HEK293 (cell line): ENCODE results near the gene FGD4.

Experiments
- CTCF ChIA-PET: fragments of 350-600 bp; formaldehyde crosslinking; extraction: SDS; loops from one replicate; lab custom pipeline; 2021; ENCODE audit warnings: antibody characterized with exemption; lab: Yijun Ruan, JAX
- POLR2A ChIA-PET: fragments of 300-600 bp; formaldehyde crosslinking; extraction: SDS; loops from one replicate; lab custom pipeline; 2020; ENCODE audit warnings: antibody characterized with exemption, inconsistent platforms; lab: Yijun Ruan, JAX
- H3K27ac ChIP-seq: fragments of 200-500 bp; sonication (Bioruptor generic); 2 replicates; pipeline ENCODE4 v1.5.1; 2014; ENCODE audit warnings: low read depth, low read length, control low read depth, inconsistent platforms; ENCODE audit errors: extremely low read depth
- H3K36me3 ChIP-seq, 2 experiments: fragments of 200-500 bp in 1 of 2; sonication (Bioruptor generic) in 1 of 2; 1 replicate in 1 of 2; 2 replicates in 1 of 2; pipeline ENCODE4 v1.5.1; 2014 to 2017; ENCODE audit warnings: inconsistent platforms in 2 of 2, low read length in 2 of 2; ENCODE audit not compliant: control insufficient read depth in 2 of 2, insufficient read depth in 1 of 2
- H3K4me1 ChIP-seq: fragments of 200-500 bp; sonication (Bioruptor generic); 2 replicates; pipeline ENCODE4 v1.5.1; 2014; ENCODE audit warnings: mild to moderate bottlenecking, low read length, inconsistent platforms; ENCODE audit not compliant: control insufficient read depth, insufficient read depth
- H3K4me3 ChIP-seq: 2 replicates; pipeline ENCODE4 v1.5.1; 2011; ENCODE audit warnings: low read depth, mild to moderate bottlenecking, control low read depth, low read length, moderate library complexity
- H3K9me3 ChIP-seq: fragments of 200-500 bp; sonication (Bioruptor generic); 2 replicates; pipeline ENCODE4 v1.5.1; 2014; ENCODE audit warnings: low read depth, low read length, inconsistent platforms; ENCODE audit not compliant: control insufficient read depth, insufficient read depth
- GLIS1 ChIP-seq: fragments of 450-650 bp; formaldehyde crosslinking; IDR thresholded peaks from 2 replicates; pipeline ENCODE4 v1.5.1; 2016; ENCODE audit warnings: missing biosample characterization, missing genetic modification characterization
- HOXA7 ChIP-seq: sonication (generic); formaldehyde crosslinking; IDR thresholded peaks from 2 replicates; pipeline ENCODE4 v1.8.1; 2022; ENCODE audit warnings: missing genetic modification reagents, borderline replicate concordance
- IKZF3 ChIP-seq: fragments of 450-650 bp; IDR thresholded peaks from 2 replicates; pipeline ENCODE4 v1.5.0; 2018; ENCODE audit warnings: missing biosample characterization, mild to moderate bottlenecking, missing genetic modification characterization, moderate library complexity
- KLF9 ChIP-seq: fragments of 450-650 bp; formaldehyde crosslinking; IDR thresholded peaks from 2 replicates; pipeline ENCODE4 v1.5.1; 2016; ENCODE audit warnings: missing biosample characterization, missing genetic modification characterization, low read depth
- SETDB1 ChIP-seq: IDR thresholded peaks from one replicate; pipeline ENCODE4 v1.6.1; 2017; ENCODE audit warnings: mild to moderate bottlenecking, low read length, moderate library complexity, mixed read lengths; ENCODE audit not compliant: insufficient read length
- TRIM28 ChIP-seq: IDR thresholded peaks from 2 replicates; pipeline ENCODE4 v1.6.1; 2011; ENCODE audit warnings: low read length, control low read depth, borderline replicate concordance
- WT1 ChIP-seq: fragments of 450-650 bp; formaldehyde crosslinking; IDR thresholded peaks from 2 replicates; pipeline ENCODE4 v1.5.1; 2016; ENCODE audit warnings: missing biosample characterization, missing genetic modification characterization
- YY1 ChIP-seq: fragments of 450-650 bp; formaldehyde crosslinking; IDR thresholded peaks from 2 replicates; pipeline ENCODE4 v1.5.1; 2018; ENCODE audit warnings: missing biosample characterization, missing genetic modification characterization
- ZNF10 ChIP-seq: fragments of 450-650 bp; formaldehyde crosslinking; IDR thresholded peaks from 2 replicates; pipeline ENCODE4 v1.5.1; 2017; ENCODE audit warnings: missing biosample characterization, missing genetic modification characterization
- ZNF112 ChIP-seq: fragments of 450-650 bp; formaldehyde crosslinking; IDR thresholded peaks from 2 replicates; pipeline ENCODE4 v1.5.0; 2017; ENCODE audit warnings: missing biosample characterization, missing genetic modification characterization
- ZNF121 ChIP-seq: fragments of 450-650 bp; formaldehyde crosslinking; IDR thresholded peaks from 2 replicates; pipeline ENCODE4 v1.5.1; 2016; ENCODE audit warnings: missing biosample characterization, missing genetic modification characterization
- ZNF274 ChIP-seq, 2 experiments: fragments of 200-500 bp in 1 of 2; fragments of 450-650 bp in 1 of 2; sonication (Bioruptor generic) in 1 of 2; formaldehyde crosslinking in 1 of 2; IDR thresholded peaks; 2 replicates each; pipeline versions ENCODE4 v1.5.1 to v1.6.1; 2014 to 2016; ENCODE audit warnings: borderline replicate concordance in 1 of 2, inconsistent platforms in 1 of 2, low read length in 1 of 2, missing biosample characterization in 1 of 2, missing genetic modification characterization in 1 of 2
- ZNF530 ChIP-seq: fragments of 450-650 bp; formaldehyde crosslinking; IDR thresholded peaks from 2 replicates; pipeline ENCODE4 v1.5.1; 2016; ENCODE audit warnings: low read depth, missing biosample characterization, missing genetic modification characterization
- ZNF560 ChIP-seq: fragments of 450-650 bp; formaldehyde crosslinking; IDR thresholded peaks from 2 replicates; pipeline ENCODE4 v1.5.1; 2017; ENCODE audit warnings: missing biosample characterization, missing genetic modification characterization, borderline replicate concordance
- ZNF561 ChIP-seq: fragments of 450-650 bp; IDR thresholded peaks from 2 replicates; pipeline ENCODE4 v1.5.1; 2018; ENCODE audit warnings: missing biosample characterization, missing genetic modification characterization, borderline replicate concordance
- ZNF654 ChIP-seq: fragments of 450-650 bp; formaldehyde crosslinking; IDR thresholded peaks from 2 replicates; pipeline ENCODE4 v1.5.1; 2016; ENCODE audit warnings: low read depth, missing biosample characterization, missing genetic modification characterization
- ZNF664 ChIP-seq: fragments of 450-650 bp; formaldehyde crosslinking; IDR thresholded peaks from 2 replicates; pipeline ENCODE4 v1.5.1; 2016; ENCODE audit warnings: missing biosample characterization, missing genetic modification characterization
- ZNF677 ChIP-seq: fragments of 450-650 bp; IDR thresholded peaks from 2 replicates; pipeline ENCODE4 v1.5.0; 2018; ENCODE audit warnings: missing biosample characterization, mild to moderate bottlenecking, missing genetic modification characterization, moderate library complexity
- ZNF837 ChIP-seq: fragments of 450-650 bp; formaldehyde crosslinking; IDR thresholded peaks from 2 replicates; pipeline ENCODE4 v1.5.1; 2016; ENCODE audit warnings: missing biosample characterization, missing genetic modification characterization
- ZNF843 ChIP-seq: fragments of 450-650 bp; formaldehyde crosslinking; IDR thresholded peaks from 2 replicates; pipeline ENCODE4 v1.5.1; 2016; ENCODE audit warnings: missing biosample characterization, missing genetic modification characterization
- ZSCAN23 ChIP-seq: fragments of 450-650 bp; formaldehyde crosslinking; IDR thresholded peaks from 2 replicates; pipeline ENCODE4 v1.5.1; 2016; ENCODE audit warnings: missing biosample characterization, missing genetic modification characterization
- ZSCAN30 ChIP-seq: fragments of 450-650 bp; IDR thresholded peaks from 2 replicates; pipeline ENCODE4 v1.5.1; 2018; ENCODE audit warnings: missing biosample characterization, mild to moderate bottlenecking, missing genetic modification characterization, moderate library complexity
- TF ChIP-seq, protein P1 (sequence below): fragments of 450-650 bp; formaldehyde crosslinking; IDR thresholded peaks from 2 replicates; pipeline ENCODE4 v1.5.1; 2016; ENCODE audit warnings: missing biosample characterization, missing genetic modification characterization
- TF ChIP-seq, protein P2 (sequence below): fragments of 450-650 bp; formaldehyde crosslinking; IDR thresholded peaks from 2 replicates; pipeline ENCODE4 v1.5.1; 2017; ENCODE audit warnings: missing biosample characterization, missing genetic modification characterization
- TF ChIP-seq, protein P3 (sequence below): fragments of 450-650 bp; formaldehyde crosslinking; IDR thresholded peaks from 2 replicates; pipeline ENCODE4 v1.5.1; 2017; ENCODE audit warnings: missing biosample characterization, missing genetic modification characterization
- TF ChIP-seq, protein P4 (sequence below): fragments of 450-650 bp; formaldehyde crosslinking; IDR thresholded peaks from 2 replicates; pipeline ENCODE4 v1.5.1; 2016; ENCODE audit warnings: missing biosample characterization, missing genetic modification characterization
- TF ChIP-seq, protein P5 (sequence below): fragments of 450-650 bp; formaldehyde crosslinking; IDR thresholded peaks from 2 replicates; pipeline ENCODE4 v1.5.1; 2016; ENCODE audit warnings: missing biosample characterization, missing genetic modification characterization
- TF ChIP-seq, protein P6 (sequence below): IDR thresholded peaks from 2 replicates; pipeline ENCODE4 v1.6.1; 2011; ENCODE audit warnings: mild to moderate bottlenecking, low read depth, low read length, borderline replicate concordance

FGD4 gene

DNA sequence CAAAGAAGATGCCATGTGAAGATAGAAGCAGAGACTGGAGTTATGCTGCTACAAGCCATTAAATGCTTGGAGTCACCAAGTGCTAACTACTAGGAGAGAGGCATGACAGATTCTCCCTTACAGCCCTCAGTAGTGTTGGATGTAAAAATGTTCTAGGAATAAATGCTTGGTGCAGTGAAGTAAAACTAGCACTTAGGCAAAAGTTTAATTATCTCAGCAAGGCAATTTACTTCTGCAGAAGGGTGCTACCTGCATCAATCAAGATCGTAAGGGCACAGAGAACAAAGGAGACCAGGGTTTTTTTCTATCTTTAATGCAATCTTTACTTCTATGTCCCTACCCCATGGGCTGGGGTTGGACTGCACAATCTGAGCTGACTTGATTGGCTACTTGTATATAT is 270.2 kb downstream of the FGD4 start:
- H3K9me3 ChIP-seq, result no peaks in the 10 kb centered on the region
- no peaks in the 10 kb centered on the region for H3K36me3 ChIP-seq
- TF ChIP-seq TRIM28, result peak; percentile 69; the same call in 1 of the 2 replicates
- TF ChIP-seq ZNF530 (tag by site-specific recombination), result no peak
- no peak for TF ChIP-seq ZNF561 (tag by site-specific recombination)
- TF ChIP-seq, protein P1, sequence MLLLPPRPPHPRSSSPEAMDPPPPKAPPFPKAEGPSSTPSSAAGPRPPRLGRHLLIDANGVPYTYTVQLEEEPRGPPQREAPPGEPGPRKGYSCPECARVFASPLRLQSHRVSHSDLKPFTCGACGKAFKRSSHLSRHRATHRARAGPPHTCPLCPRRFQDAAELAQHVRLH, result no peak
- TF ChIP-seq HOXA7 (CRISPR knock-in tag), result no peak
- TF ChIP-seq KLF9 (tag by site-specific recombination), result no peak
- TF ChIP-seq ZNF121, result no peak
- TF ChIP-seq SETDB1, result peak; percentile 93
- TF ChIP-seq ZNF560 (tag by site-specific recombination), result no peak
- TF ChIP-seq, protein P2, sequence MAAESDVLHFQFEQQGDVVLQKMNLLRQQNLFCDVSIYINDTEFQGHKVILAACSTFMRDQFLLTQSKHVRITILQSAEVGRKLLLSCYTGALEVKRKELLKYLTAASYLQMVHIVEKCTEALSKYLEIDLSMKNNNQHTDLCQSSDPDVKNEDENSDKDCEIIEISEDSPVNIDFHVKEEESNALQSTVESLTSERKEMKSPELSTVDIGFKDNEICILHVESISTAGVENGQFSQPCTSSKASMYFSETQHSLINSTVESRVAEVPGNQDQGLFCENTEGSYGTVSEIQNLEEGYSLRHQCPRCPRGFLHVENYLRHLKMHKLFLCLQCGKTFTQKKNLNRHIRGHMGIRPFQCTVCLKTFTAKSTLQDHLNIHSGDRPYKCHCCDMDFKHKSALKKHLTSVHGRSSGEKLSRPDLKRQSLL (tag by site-specific recombination), result no peak
- TF ChIP-seq, protein P3, sequence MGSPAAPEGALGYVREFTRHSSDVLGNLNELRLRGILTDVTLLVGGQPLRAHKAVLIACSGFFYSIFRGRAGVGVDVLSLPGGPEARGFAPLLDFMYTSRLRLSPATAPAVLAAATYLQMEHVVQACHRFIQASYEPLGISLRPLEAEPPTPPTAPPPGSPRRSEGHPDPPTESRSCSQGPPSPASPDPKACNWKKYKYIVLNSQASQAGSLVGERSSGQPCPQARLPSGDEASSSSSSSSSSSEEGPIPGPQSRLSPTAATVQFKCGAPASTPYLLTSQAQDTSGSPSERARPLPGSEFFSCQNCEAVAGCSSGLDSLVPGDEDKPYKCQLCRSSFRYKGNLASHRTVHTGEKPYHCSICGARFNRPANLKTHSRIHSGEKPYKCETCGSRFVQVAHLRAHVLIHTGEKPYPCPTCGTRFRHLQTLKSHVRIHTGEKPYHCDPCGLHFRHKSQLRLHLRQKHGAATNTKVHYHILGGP (tag by site-specific recombination), result no peak
- no peak for TF ChIP-seq ZNF837
- no peak overlapping the region for H3K4me3 ChIP-seq
- POLR2A ChIA-PET, result no interaction called here
- H3K4me1 ChIP-seq, result no peaks in the 10 kb centered on the region
- CTCF ChIA-PET, result interaction anchor here (0.9 to 1.4 kb wide), 2 partner anchors 12 to 214 kb away, joined by 5 to 6 read pairs; no protein-coding TSS in a partner anchor
- no peak overlapping the region for H3K27ac ChIP-seq

DNA sequence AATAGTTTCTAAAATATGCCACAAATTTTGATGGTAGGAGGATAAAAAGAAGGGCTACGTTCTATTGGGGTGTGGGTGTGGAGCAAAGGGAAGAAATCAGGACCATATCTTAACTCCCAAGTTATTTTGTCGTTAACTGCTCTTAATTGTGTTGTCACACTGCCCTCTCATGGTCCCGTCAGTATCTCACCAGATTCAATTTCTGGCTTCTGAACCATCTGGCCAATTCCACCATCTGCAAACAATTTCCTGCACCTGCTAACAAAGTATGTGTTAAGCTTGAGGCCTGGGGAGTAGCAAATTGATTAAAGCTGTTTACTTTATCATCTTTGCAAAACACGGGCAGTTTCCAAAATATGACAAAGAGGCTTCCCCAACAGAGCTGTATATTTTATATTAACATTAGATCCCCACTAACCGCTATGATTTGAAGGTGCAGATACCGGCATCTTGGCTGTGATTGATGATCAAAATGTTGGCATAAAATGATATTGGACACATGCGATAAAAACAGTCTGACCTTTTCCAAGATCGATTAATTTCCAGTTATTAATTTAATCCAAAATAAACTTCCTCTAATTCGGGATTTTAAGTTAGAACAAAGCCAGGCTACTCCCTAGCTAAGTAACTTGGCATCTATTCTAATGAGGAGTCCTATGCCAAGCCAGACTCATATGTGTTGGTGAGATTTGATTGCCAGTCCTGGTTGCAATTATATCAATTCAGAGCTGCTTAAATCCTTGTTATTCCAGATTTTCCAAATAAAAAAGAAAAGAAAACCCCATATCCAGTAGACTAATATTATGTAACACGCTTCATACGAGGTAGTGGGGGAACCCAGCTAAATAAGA is 272.8 kb downstream of the FGD4 start:
- Histone ChIP-seq H3K9me3 (no peaks in the 10 kb centered on the region), H3K36me3 (no peaks in the 10 kb centered on the region), H3K27ac (no peak overlapping the region), H3K4me1 (no peaks in the 10 kb centered on the region), H3K4me3 (no peak overlapping the region)
- POLR2A ChIA-PET, result no interaction called here
- CTCF ChIA-PET, result interaction anchor here (0.6 to 4.5 kb wide), 26 partner anchors 9 to 1020 kb away, joined by 3 to 37 read pairs (median 4); partner anchors contain the start of gene YARS2
- TF ChIP-seq, protein P4, sequence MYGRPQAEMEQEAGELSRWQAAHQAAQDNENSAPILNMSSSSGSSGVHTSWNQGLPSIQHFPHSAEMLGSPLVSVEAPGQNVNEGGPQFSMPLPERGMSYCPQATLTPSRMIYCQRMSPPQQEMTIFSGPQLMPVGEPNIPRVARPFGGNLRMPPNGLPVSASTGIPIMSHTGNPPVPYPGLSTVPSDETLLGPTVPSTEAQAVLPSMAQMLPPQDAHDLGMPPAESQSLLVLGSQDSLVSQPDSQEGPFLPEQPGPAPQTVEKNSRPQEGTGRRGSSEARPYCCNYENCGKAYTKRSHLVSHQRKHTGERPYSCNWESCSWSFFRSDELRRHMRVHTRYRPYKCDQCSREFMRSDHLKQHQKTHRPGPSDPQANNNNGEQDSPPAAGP (tag by site-specific recombination), result no peak
- TF ChIP-seq IKZF3 (tag by site-specific recombination) (peak; percentile 50; the same call in 1 of the 2 replicates), ZNF112 (tag by site-specific recombination) (no peak), ZNF843 (tag by site-specific recombination) (no peak), ZSCAN23 (tag by site-specific recombination) (no peak), ZNF654 (tag by site-specific recombination) (peak; percentile 92), ZNF10 (peak; percentile 94), ZNF677 (tag by site-specific recombination) (no peak), GLIS1 (tag by site-specific recombination) (0 out of 2 replicates have a peak, but pooled peaks have one; percentile 9), YY1 (tag by site-specific recombination) (no peak), ZNF274 (IDR thresholded peaks at IDR 0.05; ENCODE audit: low read length) (no peak), ZNF274 (tag by site-specific recombination; IDR thresholded peaks at IDR 0.05; ENCODE audit: borderline replicate concordance) (no peak), ZSCAN30 (tag by site-specific recombination) (peak; percentile 21; the same call in 1 of the 2 replicates), WT1 (tag by site-specific recombination) (peak; percentile 59; the same call in 1 of the 2 replicates), ZNF664 (tag by site-specific recombination) (no peak)
- TF ChIP-seq, protein P5, sequence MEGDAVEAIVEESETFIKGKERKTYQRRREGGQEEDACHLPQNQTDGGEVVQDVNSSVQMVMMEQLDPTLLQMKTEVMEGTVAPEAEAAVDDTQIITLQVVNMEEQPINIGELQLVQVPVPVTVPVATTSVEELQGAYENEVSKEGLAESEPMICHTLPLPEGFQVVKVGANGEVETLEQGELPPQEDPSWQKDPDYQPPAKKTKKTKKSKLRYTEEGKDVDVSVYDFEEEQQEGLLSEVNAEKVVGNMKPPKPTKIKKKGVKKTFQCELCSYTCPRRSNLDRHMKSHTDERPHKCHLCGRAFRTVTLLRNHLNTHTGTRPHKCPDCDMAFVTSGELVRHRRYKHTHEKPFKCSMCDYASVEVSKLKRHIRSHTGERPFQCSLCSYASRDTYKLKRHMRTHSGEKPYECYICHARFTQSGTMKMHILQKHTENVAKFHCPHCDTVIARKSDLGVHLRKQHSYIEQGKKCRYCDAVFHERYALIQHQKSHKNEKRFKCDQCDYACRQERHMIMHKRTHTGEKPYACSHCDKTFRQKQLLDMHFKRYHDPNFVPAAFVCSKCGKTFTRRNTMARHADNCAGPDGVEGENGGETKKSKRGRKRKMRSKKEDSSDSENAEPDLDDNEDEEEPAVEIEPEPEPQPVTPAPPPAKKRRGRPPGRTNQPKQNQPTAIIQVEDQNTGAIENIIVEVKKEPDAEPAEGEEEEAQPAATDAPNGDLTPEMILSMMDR (tag by site-specific recombination), result peak; percentile 59; the same call in 1 of the 2 replicates
- TF ChIP-seq, protein P6, sequence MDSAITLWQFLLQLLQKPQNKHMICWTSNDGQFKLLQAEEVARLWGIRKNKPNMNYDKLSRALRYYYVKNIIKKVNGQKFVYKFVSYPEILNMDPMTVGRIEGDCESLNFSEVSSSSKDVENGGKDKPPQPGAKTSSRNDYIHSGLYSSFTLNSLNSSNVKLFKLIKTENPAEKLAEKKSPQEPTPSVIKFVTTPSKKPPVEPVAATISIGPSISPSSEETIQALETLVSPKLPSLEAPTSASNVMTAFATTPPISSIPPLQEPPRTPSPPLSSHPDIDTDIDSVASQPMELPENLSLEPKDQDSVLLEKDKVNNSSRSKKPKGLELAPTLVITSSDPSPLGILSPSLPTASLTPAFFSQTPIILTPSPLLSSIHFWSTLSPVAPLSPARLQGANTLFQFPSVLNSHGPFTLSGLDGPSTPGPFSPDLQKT, result no peak
